NT2/D1 (cell line): Measurements from ENCODE around the gene KRT76.

ENCODE experiments used
- DNase-seq: peaks from one replicate; pipeline ENCODE4 v3.0.0-alpha.2; 2011; ENCODE audit warnings: low read depth, low spot score
- H3K27me3 ChIP-seq: 2 replicates; pipeline ENCODE4 v1.6.0; 2011; ENCODE audit warnings: mild to moderate bottlenecking; ENCODE audit not compliant: insufficient read length, insufficient read depth
- H3K36me3 ChIP-seq: 2 replicates; pipeline ENCODE4 v1.6.1; 2011; ENCODE audit warnings: mild to moderate bottlenecking, low read length, mixed read lengths; ENCODE audit not compliant: insufficient read depth, insufficient read length
- H3K4me1 ChIP-seq: 2 replicates; pipeline ENCODE4 v1.5.1; 2011; ENCODE audit not compliant: insufficient read depth, insufficient read length
- H3K4me3 ChIP-seq: 2 replicates; pipeline ENCODE4 v1.5.1; 2011; ENCODE audit warnings: low read depth; ENCODE audit not compliant: insufficient read length
- H3K9ac ChIP-seq: 2 replicates; pipeline ENCODE4 v1.6.0; 2011; ENCODE audit warnings: low read depth; ENCODE audit not compliant: insufficient read length
- H3K9me3 ChIP-seq: 2 replicates; pipeline ENCODE4 v1.5.1; 2011; ENCODE audit warnings: mild to moderate bottlenecking, low read length; ENCODE audit not compliant: insufficient read depth
- SUZ12 ChIP-seq: IDR thresholded peaks from 2 replicates; pipeline ENCODE4 v1.6.1; 2011; ENCODE audit not compliant: insufficient read length, insufficient read depth; ENCODE audit errors: extremely low read depth
- YY1 ChIP-seq: IDR thresholded peaks from 2 replicates; pipeline ENCODE4 v1.6.1; 2011; ENCODE audit not compliant: insufficient read length, insufficient read depth
- ZNF274 ChIP-seq: IDR thresholded peaks from 2 replicates; pipeline ENCODE4 v1.6.1; 2011; ENCODE audit warnings: mild to moderate bottlenecking, low read depth, low read length

The KRT76 gene

GRCh38 chr12:52820521-52820920, 43.4 kb upstream of the KRT76 start:
- peaks cover 5% of the 10 kb centered on the region for H3K4me1 ChIP-seq
- TF ChIP-seq ZNF274 = no peak
- TF ChIP-seq SUZ12 = no peak
- no peak for TF ChIP-seq YY1
- no peak for DNase-seq
- no peak overlapping the region for H3K9ac ChIP-seq
- no peaks in the 10 kb centered on the region for H3K36me3 ChIP-seq
- no peaks in the 10 kb centered on the region for H3K27me3 ChIP-seq
- no peak overlapping the region for H3K4me3 ChIP-seq
- no peaks in the 10 kb centered on the region for H3K9me3 ChIP-seq

GRCh38 chr12:52819731-52820510, 42.8 kb upstream of the KRT76 start:
- TF ChIP-seq YY1 = no peak
- TF ChIP-seq ZNF274 = no peak
- TF ChIP-seq SUZ12 = no peak
- H3K9ac ChIP-seq = no peak overlapping the region
- H3K4me3 ChIP-seq = no peak overlapping the region

GRCh38 chr12:52818887-52819420, 41.8 kb upstream of the KRT76 start:
- H3K27me3 ChIP-seq = no peaks in the 10 kb centered on the region
- H3K4me3 ChIP-seq = no peak overlapping the region
- TF ChIP-seq SUZ12 = no peak
- no peak for TF ChIP-seq YY1
- no peak for TF ChIP-seq ZNF274
- no peaks in the 10 kb centered on the region for H3K9me3 ChIP-seq
- no peak for DNase-seq
- H3K36me3 ChIP-seq = no peaks in the 10 kb centered on the region
- no peak overlapping the region for H3K9ac ChIP-seq
- peaks cover 5% of the 10 kb centered on the region for H3K4me1 ChIP-seq

More at GRCh38 chr12:52819731-52820510, 42.8 kb upstream of the KRT76 start:
- Histone ChIP-seq H3K9me3 (no peaks in the 10 kb centered on the region), H3K36me3 (no peaks in the 10 kb centered on the region), H3K4me1 (peaks cover 5% of the 10 kb centered on the region), H3K27me3 (no peaks in the 10 kb centered on the region)
- no peak for DNase-seq

- H3K4me3 ChIP-seq = no peak overlapping the region
- no peaks in the 10 kb centered on the region for H3K36me3 ChIP-seq
- no peak for DNase-seq
- TF ChIP-seq SUZ12 = no peak
- TF ChIP-seq YY1 = no peak
- TF ChIP-seq ZNF274 = no peak
- no peak overlapping the region for H3K9ac ChIP-seq
- H3K4me1 ChIP-seq = peaks cover 5% of the 10 kb centered on the region
- no peaks in the 10 kb centered on the region for H3K9me3 ChIP-seq
- H3K27me3 ChIP-seq = no peaks in the 10 kb centered on the region
These were observed 41.2 kb upstream of the KRT76 start for GRCh38 chr12:52818388-52818787.

- H3K4me3 ChIP-seq = no peak overlapping the region
- DNase-seq = no peak
- TF ChIP-seq ZNF274 (no peak), SUZ12 (no peak), YY1 (no peak)
- no peaks in the 10 kb centered on the region for H3K36me3 ChIP-seq
- H3K27me3 ChIP-seq = no peaks in the 10 kb centered on the region
- no peaks in the 10 kb centered on the region for H3K9me3 ChIP-seq
- H3K4me1 ChIP-seq = peaks cover 5% of the 10 kb centered on the region
- no peak overlapping the region for H3K9ac ChIP-seq
These were observed 40.6 kb upstream of the KRT76 start for GRCh38 chr12:52817699-52818238.

- TF ChIP-seq SUZ12 (no peak), ZNF274 (no peak), YY1 (no peak)
- Histone ChIP-seq H3K9me3 (no peaks in the 10 kb centered on the region), H3K36me3 (no peaks in the 10 kb centered on the region), H3K27me3 (no peaks in the 10 kb centered on the region), H3K4me3 (no peak overlapping the region), H3K9ac (no peak overlapping the region), H3K4me1 (peaks cover 5% of the 10 kb centered on the region)
- no peak for DNase-seq
These were observed 40.0 kb upstream of the KRT76 start for GRCh38 chr12:52817003-52817698.
